SK-N-MC (cell line): ENCODE measurements around the gene CTNNA2.

Source experiments
- EZH2 ChIP-seq: fragments of 200-600 bp; sonication (generic); IDR thresholded peaks from one replicate; pipeline ENCODE4 v1.6.1; 2017; ENCODE audit warnings: antibody characterized with exemption
- FOXP2 ChIP-seq: optimal IDR thresholded peaks from 2 replicates; pipeline ENCODE3; 2011; ENCODE audit warnings: mild to moderate bottlenecking, moderate library complexity; ENCODE audit not compliant: insufficient read depth; ENCODE audit errors: extremely low read length, control extremely low read depth
- POLR2AphosphoS5 ChIP-seq: IDR thresholded peaks from 2 replicates; pipeline ENCODE4 v1.6.1; 2012; ENCODE audit warnings: mild to moderate bottlenecking, low read depth, low read length, borderline replicate concordance

- TF ChIP-seq POLR2AphosphoS5 (no peak), EZH2 (no peak), FOXP2 (no peak)
Measured at GRCh38 chr2:79936715-79937114, 423.9 kb downstream of the CTNNA2 start.
